HepG2 (cell line): Measurements from ENCODE around the gene CD276. TPM values are rescaled to one million over a fixed set of nuclear protein-coding genes. Genes with fewer than 3 reads are reported as not detected.

Experiments
- ATAC-seq: fragments of 200-7000 bp; cut with Tn5 transposase; 3 replicates; pipeline ENCODE4 v1.9.1; 2020; ENCODE audit warnings: mild to moderate bottlenecking, moderate library complexity
- BruUV-seq: library from RNA; stranded (reverse); fragments of 400-500 nt; replicated peaks from 2 replicates; lab custom pipeline; 2021; lab: Mats Ljungman, UMichigan
- CTCF ChIA-PET: fragments of 300-600 bp; formaldehyde crosslinking; extraction: SDS; loops from one replicate; lab custom pipeline; 2021; ENCODE audit warnings: low total read pairs, inconsistent platforms, low intra/inter-chr PET ratio; lab: Yijun Ruan, JAX
- POLR2A ChIA-PET: fragments of 350-600 bp; sonication (Branson Sonifier 250); formaldehyde crosslinking; loops from one replicate; lab custom pipeline; 2020; ENCODE audit warnings: antibody characterized with exemption, inconsistent platforms; lab: Yijun Ruan, JAX
- DNase-seq: peaks from one replicate; pipeline ENCODE4 v3.0.0-alpha.2; 2015; ENCODE audit warnings: low spot score
- FAIRE-seq: peaks from 3 replicates; lab custom pipeline; 2011; peaks lifted over from hg19 to GRCh38; lab: Jason Lieb, UNC
- H2AFZ ChIP-seq: one replicate; pipeline ENCODE4 v1.6.1; 2011; ENCODE audit warnings: low read length, inconsistent platforms
- H3K27ac ChIP-seq: fragments of 300-600 bp; 3 replicates; pipeline ENCODE4 v1.8.0; 2011; ENCODE audit warnings: mixed run types, mild to moderate bottlenecking, mixed read lengths, low read length, inconsistent platforms; ENCODE audit not compliant: insufficient read depth; ENCODE audit errors: extremely low read length
- H3K27me3 ChIP-seq, 2 experiments: fragments of 200-600 bp in 1 of 2; 2 replicates in 1 of 2; 3 replicates in 1 of 2; pipeline versions ENCODE4 v1.6.0 to v1.8.0; 2011; ENCODE audit warnings: low read length in 2 of 2, mild to moderate bottlenecking in 2 of 2, moderate library complexity in 2 of 2, inconsistent platforms in 1 of 2; ENCODE audit not compliant: insufficient read depth in 2 of 2, control insufficient read depth in 1 of 2
- H3K36me3 ChIP-seq, 2 experiments: fragments of 200-600 bp in 1 of 2; replicated peaks in 1 of 2; 2 replicates in 1 of 2; 3 replicates in 1 of 2; pipeline versions ENCODE4 v1.5.1 to v1.8.0; 2011; ENCODE audit warnings: low read length in 2 of 2, inconsistent platforms in 1 of 2; ENCODE audit not compliant: insufficient read depth in 2 of 2, control insufficient read depth in 1 of 2
- H3K4me1 ChIP-seq: 2 replicates; pipeline ENCODE4 v1.5.1; 2012; ENCODE audit warnings: low read length, inconsistent platforms; ENCODE audit not compliant: insufficient read depth
- H3K4me2 ChIP-seq: 2 replicates; pipeline ENCODE4 v1.6.0; 2011; ENCODE audit warnings: low read depth, low read length, inconsistent platforms
- H3K4me3 ChIP-seq, 3 experiments: fragments of 200-600 bp in 1 of 3; sonication (generic), shearing (Covaris generic) in 1 of 3; replicated peaks in 1 of 3; 2 replicates each; pipeline ENCODE4 v1.5.1; 2011 to 2016; ENCODE audit warnings: low read length in 3 of 3, inconsistent platforms in 2 of 3, low read depth in 2 of 3, mild to moderate bottlenecking in 2 of 3, control low read depth in 1 of 3, mixed read lengths in 1 of 3; ENCODE audit not compliant: insufficient read depth in 1 of 3
- H3K79me2 ChIP-seq: one replicate; pipeline ENCODE4 v1.6.1; 2011; ENCODE audit warnings: low read length, inconsistent platforms; ENCODE audit not compliant: insufficient read depth
- H3K9ac ChIP-seq: 2 replicates; pipeline ENCODE4 v1.6.0; 2011; ENCODE audit warnings: mild to moderate bottlenecking, low read depth, low read length, inconsistent platforms; ENCODE audit not compliant: insufficient read depth
- H3K9me3 ChIP-seq: 2 replicates; pipeline ENCODE4 v1.5.1; 2012; ENCODE audit warnings: mild to moderate bottlenecking, low read length
- H4K20me1 ChIP-seq: 2 replicates; pipeline ENCODE4 v1.6.0; 2011; ENCODE audit warnings: inconsistent platforms, mild to moderate bottlenecking, low read length, moderate library complexity; ENCODE audit not compliant: insufficient read depth
- MIER3 ChIP-seq: IDR thresholded peaks from 2 replicates; pipeline ENCODE4 v1.6.1; 2016; ENCODE audit warnings: missing compliant biosample characterization, borderline replicate concordance
- ZNF235 ChIP-seq: sonication (generic); formaldehyde crosslinking; IDR thresholded peaks from 2 replicates; pipeline ENCODE4 v1.8.1; 2023; ENCODE audit warnings: mild to moderate bottlenecking, missing genetic modification reagents, borderline replicate concordance
- ZNF282 ChIP-seq: fragments of 450-650 bp; IDR thresholded peaks from 2 replicates; pipeline ENCODE4 v1.6.1; 2018; ENCODE audit not compliant: partially characterized antibody
- ZNF44 ChIP-seq: sonication (generic); formaldehyde crosslinking; IDR thresholded peaks from 2 replicates; pipeline ENCODE4 v1.5.1; 2020; ENCODE audit warnings: mild to moderate bottlenecking, missing genetic modification reagents
- ZNF644 ChIP-seq: IDR thresholded peaks from 2 replicates; pipeline ENCODE4 v1.6.1; 2016; ENCODE audit warnings: low read depth
- WGBS: methylation state at CpG from one replicate; pipeline ENCODE4 v1.1.6; 2017; ENCODE audit warnings: low lambda C conversion rate; 5-methylcytosine and 5-hydroxymethylcytosine counted together
- in situ Hi-C: cut with HindIII; loops from 2 replicates; pipeline ENCODE4 v1.10.0; 2017; ENCODE audit warnings: low pct_unique_long_range_greater_than_20kb; ENCODE audit not compliant: extremely low pct_ligation_motif_present
- intact Hi-C: fragments of 100-400 bp; cut with micrococcal nuclease; formaldehyde crosslinking; loops from one replicate; pipeline ENCODE4 v1.10.0; 2022; ENCODE audit not compliant: unreplicated experiment
- polyA plus RNA-seq, 8 experiments: library from polyadenylated mRNA; depleted of rRNA in 3 of 8; stranded (reverse) in 7 of 8; unstranded in 1 of 8; fragments of >200 nt; fragmentation: Illumina TruSeq in 4 of 8; extraction: Trizol in 4 of 8; gene quantifications; 2 replicates each; pipeline versions ENCODE4 v1.2.1 to v1.2.3, GENCODE V29; 2011 to 2016; ENCODE audit warnings: low read depth in 4 of 8, missing spikeins in 1 of 8, mixed read lengths in 1 of 8; ENCODE audit not compliant: insufficient read depth in 1 of 8
- total RNA-seq, 5 experiments: library from RNA; depleted of rRNA; stranded (reverse); fragments of >200 nt; fragmentation: Illumina TruSeq; extraction: Trizol; gene quantifications; 2 replicates each; pipeline ENCODE4 v1.2.3, GENCODE V29; 2016; ENCODE audit warnings: low read depth in 1 of 5
- TF ChIP-seq, protein P1 (sequence below): sonication (generic); formaldehyde crosslinking; IDR thresholded peaks from 2 replicates; pipeline ENCODE4 v1.4.0; 2020; ENCODE audit warnings: missing genetic modification reagents, borderline replicate concordance
- TF ChIP-seq, protein P2 (sequence below): sonication (generic); formaldehyde crosslinking; IDR thresholded peaks from 2 replicates; pipeline ENCODE4 v1.4.0; 2020; ENCODE audit warnings: missing genetic modification reagents, borderline replicate concordance
- TF ChIP-seq, protein P3 (sequence below): sonication (generic); formaldehyde crosslinking; IDR thresholded peaks from 2 replicates; pipeline ENCODE4 v1.8.1; 2023; ENCODE audit warnings: mild to moderate bottlenecking, missing genetic modification reagents, borderline replicate concordance
- TF ChIP-seq, protein P4 (sequence below): IDR thresholded peaks from 2 replicates; pipeline ENCODE4 v1.6.1; 2018; ENCODE audit warnings: missing genetic modification reagents, mild to moderate bottlenecking, missing compliant biosample characterization
- TF ChIP-seq, protein P5 (sequence below): sonication (generic); formaldehyde crosslinking; IDR thresholded peaks from 2 replicates; pipeline ENCODE4 v1.8.1; 2023; ENCODE audit warnings: missing genetic modification reagents, inconsistent platforms, borderline replicate concordance

The CD276 gene
- total and polyA plus RNA-seq, 2 of the 13 experiments (the other 11 are each of a cell fraction or from before 2014, with no cell fraction given): 24.6 to 55.2 TPM

DNA sequence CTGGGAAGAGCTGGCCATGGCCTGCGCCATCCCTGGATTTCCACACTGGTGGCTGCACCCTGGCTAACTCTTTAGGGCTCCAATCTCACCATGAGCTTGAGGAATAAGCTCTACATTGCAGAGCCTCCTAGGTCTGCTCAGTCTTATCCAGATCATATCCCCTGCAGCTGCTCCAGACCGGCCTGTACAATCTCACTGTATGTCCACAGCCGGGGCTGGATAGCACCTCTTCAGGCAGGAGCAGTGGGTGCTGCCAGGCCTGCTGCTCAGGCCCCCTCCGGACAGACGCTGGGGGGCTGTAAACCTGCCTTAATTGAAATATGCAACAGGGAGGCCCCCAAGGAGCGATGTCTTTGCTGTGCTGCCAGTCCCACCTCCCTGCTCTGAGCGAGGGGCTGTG lies 53.4 kb downstream of the CD276 start:
- Histone ChIP-seq H2AFZ (no peak overlapping the region), H3K9me3 (no peaks in the 10 kb centered on the region), H3K27me3 (peaks cover 1 to 5% of the 10 kb centered on the region in 2 experiments; a peak in 1 of 5 replicates), H3K4me3 (no peak overlapping the region), H3K4me2 (no peak overlapping the region), H3K9ac (no peak overlapping the region), H3K79me2 (no peaks in the 10 kb centered on the region), H3K36me3 (no peaks in the 10 kb centered on the region), H3K27ac (no peak overlapping the region), H4K20me1 (no peaks in the 10 kb centered on the region), H3K4me1 (peaks cover 10% of the 10 kb centered on the region; the same call in 1 of the 2 replicates)
- no peak for DNase-seq
- 18% methylated on average over 2 of the region's 7 CpGs for WGBS
- no TSS peak for BruUV-seq
- TF ChIP-seq, protein P1, sequence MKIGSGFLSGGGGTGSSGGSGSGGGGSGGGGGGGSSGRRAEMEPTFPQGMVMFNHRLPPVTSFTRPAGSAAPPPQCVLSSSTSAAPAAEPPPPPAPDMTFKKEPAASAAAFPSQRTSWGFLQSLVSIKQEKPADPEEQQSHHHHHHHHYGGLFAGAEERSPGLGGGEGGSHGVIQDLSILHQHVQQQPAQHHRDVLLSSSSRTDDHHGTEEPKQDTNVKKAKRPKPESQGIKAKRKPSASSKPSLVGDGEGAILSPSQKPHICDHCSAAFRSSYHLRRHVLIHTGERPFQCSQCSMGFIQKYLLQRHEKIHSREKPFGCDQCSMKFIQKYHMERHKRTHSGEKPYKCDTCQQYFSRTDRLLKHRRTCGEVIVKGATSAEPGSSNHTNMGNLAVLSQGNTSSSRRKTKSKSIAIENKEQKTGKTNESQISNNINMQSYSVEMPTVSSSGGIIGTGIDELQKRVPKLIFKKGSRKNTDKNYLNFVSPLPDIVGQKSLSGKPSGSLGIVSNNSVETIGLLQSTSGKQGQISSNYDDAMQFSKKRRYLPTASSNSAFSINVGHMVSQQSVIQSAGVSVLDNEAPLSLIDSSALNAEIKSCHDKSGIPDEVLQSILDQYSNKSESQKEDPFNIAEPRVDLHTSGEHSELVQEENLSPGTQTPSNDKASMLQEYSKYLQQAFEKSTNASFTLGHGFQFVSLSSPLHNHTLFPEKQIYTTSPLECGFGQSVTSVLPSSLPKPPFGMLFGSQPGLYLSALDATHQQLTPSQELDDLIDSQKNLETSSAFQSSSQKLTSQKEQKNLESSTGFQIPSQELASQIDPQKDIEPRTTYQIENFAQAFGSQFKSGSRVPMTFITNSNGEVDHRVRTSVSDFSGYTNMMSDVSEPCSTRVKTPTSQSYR (CRISPR knock-in tag): no peak
- TF ChIP-seq ZNF282 (no peak), MIER3 (CRISPR knock-in tag) (no peak), ZNF644 (CRISPR knock-in tag) (no peak), ZNF44 (CRISPR knock-in tag) (no peak), ZNF235 (CRISPR knock-in tag) (no peak)
- TF ChIP-seq, protein P2, sequence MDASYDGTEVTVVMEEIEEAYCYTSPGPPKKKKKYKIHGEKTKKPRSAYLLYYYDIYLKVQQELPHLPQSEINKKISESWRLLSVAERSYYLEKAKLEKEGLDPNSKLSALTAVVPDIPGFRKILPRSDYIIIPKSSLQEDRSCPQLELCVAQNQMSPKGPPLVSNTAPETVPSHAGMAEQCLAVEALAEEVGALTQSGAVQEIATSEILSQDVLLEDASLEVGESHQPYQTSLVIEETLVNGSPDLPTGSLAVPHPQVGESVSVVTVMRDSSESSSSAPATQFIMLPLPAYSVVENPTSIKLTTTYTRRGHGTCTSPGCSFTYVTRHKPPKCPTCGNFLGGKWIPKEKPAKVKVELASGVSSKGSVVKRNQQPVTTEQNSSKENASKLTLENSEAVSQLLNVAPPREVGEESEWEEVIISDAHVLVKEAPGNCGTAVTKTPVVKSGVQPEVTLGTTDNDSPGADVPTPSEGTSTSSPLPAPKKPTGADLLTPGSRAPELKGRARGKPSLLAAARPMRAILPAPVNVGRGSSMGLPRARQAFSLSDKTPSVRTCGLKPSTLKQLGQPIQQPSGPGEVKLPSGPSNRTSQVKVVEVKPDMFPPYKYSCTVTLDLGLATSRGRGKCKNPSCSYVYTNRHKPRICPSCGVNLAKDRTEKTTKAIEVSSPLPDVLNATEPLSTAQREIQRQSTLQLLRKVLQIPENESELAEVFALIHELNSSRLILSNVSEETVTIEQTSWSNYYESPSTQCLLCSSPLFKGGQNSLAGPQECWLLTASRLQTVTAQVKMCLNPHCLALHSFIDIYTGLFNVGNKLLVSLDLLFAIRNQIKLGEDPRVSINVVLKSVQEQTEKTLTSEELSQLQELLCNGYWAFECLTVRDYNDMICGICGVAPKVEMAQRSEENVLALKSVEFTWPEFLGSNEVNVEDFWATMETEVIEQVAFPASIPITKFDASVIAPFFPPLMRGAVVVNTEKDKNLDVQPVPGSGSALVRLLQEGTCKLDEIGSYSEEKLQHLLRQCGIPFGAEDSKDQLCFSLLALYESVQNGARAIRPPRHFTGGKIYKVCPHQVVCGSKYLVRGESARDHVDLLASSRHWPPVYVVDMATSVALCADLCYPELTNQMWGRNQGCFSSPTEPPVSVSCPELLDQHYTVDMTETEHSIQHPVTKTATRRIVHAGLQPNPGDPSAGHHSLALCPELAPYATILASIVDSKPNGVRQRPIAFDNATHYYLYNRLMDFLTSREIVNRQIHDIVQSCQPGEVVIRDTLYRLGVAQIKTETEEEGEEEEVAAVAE (CRISPR knock-in tag): no peak
- TF ChIP-seq, protein P3, sequence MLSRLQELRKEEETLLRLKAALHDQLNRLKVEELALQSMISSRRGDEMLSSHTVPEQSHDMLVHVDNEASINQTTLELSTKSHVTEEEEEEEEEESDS: no peak
- TF ChIP-seq, protein P4, sequence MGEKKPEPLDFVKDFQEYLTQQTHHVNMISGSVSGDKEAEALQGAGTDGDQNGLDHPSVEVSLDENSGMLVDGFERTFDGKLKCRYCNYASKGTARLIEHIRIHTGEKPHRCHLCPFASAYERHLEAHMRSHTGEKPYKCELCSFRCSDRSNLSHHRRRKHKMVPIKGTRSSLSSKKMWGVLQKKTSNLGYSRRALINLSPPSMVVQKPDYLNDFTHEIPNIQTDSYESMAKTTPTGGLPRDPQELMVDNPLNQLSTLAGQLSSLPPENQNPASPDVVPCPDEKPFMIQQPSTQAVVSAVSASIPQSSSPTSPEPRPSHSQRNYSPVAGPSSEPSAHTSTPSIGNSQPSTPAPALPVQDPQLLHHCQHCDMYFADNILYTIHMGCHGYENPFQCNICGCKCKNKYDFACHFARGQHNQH: no peak
- TF ChIP-seq, protein P5, sequence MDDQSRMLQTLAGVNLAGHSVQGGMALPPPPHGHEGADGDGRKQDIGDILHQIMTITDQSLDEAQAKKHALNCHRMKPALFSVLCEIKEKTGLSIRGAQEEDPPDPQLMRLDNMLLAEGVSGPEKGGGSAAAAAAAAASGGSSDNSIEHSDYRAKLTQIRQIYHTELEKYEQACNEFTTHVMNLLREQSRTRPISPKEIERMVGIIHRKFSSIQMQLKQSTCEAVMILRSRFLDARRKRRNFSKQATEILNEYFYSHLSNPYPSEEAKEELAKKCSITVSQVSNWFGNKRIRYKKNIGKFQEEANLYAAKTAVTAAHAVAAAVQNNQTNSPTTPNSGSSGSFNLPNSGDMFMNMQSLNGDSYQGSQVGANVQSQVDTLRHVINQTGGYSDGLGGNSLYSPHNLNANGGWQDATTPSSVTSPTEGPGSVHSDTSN (CRISPR knock-in tag): no peak
- no peak for ATAC-seq
- intact Hi-C loops: no loop called here
- FAIRE-seq: no peak
- CTCF ChIA-PET: no interaction called here
- in situ Hi-C loops: no loop called here
- POLR2A ChIA-PET: no interaction called here
